NCI-H2029 (cell line): ENCODE measurements around the gene COX4I2.

Experiments
- DNase-seq: peaks from one replicate; lab custom pipeline; 2025; lab: John Stamatoyannopoulos, UW

COX4I2 gene

DNA sequence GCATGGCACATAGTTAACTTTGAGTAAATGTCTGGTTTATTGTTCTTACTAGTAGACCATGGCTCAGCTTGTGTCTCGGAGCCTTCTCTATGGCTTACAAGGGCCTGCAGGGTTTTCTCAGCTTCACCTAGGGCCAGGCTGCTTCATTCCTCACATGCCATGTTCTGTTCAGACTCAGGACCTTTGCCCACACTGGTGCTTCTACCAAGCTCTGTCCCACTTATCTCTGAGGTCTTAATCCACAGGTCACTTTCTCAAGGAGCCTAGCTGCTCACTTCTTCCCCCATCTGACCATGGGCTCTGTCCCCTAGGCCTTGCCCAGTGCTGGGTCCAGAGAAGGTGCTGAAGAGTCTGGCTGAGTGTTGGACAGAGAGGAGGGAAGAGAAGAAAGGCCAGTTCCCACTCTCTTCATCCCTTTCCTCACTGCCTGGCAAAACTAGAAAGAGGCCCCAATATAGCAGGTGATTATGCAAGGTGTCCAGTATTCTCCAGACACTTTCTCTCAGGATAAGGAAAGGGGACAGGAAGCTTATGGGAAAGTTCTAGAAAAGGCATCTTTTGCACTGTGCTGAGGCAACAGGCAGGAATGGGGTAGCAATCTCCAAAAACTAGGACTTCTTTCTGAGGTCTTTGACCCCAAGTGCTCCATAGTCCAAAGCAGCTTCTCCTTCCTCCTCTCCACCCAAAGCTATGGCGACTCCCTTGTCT, 40.0 kb downstream of the COX4I2 start:
- DNase-seq: no peak

DNA sequence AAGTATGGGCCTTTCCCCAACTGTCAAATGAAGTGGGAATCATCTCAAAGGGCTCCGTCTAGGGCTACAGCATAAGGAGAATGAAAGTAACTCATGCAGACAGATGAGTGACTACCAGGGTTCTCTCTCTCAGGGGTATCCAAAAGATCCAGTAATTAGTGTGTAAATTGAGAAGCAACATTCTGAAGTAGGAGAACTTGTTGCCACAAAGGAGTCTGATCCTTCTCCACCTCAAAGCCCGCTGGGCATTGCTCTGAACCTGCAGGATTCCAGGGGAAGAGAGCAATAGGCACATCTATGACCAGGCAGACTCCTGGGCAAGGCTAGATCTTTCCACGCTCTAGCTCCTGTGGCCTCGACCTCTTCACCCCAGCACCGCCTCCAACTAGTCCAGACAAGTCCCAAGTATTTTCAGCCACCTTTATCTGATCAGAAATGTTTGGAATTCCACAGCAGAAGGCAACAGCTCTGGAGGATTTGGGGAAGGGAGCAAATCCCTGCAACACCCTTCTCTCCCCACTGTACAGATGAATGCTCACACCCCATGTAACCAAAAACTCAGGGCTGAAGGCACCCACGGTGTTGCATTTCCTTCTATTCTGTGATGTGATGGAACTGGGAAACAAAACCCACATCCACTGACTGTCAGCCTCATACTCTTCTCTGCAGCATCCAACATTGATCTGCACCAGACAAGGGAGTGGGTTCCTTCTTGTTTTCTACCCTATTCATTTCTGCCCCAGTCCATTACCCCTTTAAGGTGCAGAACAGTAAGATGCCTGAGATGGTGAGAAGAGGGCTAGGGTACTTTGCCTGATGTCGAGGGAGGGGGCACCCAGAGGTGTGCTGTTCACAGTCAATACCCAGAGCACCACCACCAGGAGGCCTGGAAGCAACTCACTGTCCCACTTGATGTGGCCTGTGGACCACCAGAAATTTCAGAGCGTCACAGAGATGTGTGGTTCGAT, 41.0 kb downstream of the COX4I2 start:
- DNase-seq: no peak

DNA sequence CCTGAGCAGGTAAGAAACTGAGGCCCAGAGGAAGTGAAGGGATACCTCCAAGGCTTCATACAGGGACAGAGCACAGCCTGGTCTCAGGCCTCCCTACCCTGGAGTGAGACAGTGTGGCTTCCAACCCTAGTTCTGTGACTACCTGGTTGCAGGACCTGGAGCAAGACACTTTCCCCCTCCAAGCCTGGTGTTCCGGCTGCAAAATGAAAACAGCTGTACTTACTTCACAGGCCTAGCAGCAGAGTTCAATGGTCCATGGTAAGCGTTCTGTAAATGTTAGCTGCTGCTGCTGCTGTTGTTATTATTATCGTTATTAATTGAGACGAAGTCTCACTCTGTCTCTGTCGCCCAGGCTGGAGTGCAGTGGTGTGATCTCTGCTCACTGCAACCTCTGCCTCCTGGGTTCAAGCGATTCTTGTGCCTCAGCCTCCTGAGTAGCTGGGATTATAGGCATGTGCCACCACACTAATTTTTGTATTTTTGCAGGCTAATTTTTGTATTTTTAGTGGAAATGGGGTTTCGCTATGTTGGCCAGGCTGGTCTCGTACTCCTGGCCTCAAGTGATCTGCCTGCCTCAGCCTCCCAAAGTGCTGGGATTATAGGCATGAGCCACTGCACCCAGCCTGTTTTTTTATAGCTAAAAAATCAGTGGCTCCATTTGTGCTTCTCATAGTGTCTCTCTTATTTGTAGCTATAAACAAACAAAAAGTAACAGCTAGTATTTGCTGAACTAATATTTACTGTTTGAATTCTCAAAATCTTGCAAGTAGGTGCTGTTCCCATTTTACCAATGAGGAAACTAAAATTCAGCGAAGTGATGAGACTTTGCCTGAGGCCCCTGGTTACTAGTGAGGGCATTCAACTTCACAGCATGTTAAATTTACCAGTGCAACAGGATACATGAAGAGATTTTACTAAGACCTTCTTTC, 41.9 kb downstream of the COX4I2 start:
- no peak for DNase-seq

DNA sequence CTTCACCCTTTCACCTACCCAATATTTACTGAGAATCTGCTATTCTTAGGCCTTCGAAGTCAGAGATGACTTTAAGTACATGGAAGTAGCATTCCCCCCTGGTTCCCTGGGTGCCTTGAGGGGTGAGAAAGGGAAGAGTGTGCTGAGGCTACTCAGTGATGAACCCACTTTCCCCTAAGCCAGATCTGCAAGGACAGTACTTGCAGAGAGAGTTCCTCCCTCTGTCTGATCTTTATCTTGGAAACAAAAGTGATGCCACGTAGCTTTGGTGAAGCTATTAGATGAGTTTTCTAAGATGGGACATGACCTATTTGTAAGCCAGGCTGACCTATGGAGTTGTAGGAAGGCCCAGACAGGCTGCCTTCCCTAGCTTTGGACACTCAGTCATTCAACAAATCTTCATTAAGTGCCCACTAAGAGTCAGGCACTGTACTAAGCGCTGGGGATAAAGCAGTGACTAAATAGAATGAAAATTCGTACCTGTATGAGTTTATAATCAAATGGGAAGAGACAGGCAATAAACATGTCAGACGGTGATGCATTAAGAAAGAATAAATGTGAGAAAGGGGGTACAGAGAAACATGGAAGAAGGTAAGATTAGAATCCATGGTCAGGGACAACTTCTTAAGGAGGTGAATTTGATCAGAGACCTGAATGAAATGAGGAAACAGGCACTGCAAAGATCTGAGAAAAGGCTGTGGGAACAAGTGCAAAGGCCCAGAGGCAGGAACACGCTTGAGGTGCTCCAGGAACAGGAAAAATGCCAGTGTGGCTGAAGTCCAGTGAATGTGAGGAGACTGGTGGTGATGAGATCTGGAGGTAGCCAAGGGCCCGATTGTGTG, 42.8 kb downstream of the COX4I2 start:
- no peak for DNase-seq

DNA sequence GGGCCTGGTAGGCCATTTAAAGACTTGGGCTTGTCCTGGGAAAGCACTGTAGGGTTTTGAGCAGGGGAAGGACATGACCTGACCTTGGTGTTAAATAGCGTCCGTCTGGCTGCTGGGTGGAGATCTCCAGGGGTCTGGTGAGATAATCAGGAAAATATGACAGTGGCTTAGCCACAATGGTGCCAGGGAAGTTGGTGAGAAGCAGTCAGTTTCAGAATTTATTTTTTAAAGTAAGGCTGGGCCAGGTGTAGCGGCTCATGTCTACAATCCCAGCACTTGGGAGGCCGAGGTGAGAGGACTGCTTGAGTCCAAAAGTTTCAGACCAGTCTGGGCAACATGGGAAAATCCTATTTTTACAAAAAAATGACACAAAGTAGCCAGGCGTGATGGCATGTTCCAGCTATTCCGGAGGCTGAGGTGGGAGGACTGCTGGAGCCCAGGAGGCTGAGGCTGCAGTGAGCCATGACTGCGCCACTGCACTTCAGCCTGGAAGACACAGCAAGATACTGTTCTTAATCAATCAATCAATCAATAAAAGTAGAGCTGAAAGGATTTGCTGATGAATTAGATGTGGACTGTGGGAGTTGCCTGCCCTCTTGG, 43.5 kb downstream of the COX4I2 start:
- no peak for DNase-seq

DNA sequence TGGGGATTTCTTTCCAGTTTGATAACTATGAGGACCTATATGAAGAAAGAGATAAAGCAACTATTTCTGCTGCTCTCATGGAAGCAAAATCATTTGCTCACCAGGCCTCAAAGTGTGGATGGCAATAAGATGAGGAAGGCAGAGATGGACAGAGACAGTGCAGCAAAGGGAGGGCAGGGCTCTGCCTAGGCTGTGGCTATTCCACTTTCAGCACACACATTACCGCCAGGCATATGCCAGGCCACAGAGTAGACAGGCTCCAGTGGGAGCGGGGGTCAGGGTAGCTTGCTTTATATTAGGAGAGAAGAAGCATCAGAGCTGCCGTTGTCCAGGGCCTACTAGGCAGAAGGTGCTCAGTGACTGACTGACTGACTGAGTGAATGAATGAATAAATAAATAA, 44.1 kb downstream of the COX4I2 start:
- no peak for DNase-seq

DNA sequence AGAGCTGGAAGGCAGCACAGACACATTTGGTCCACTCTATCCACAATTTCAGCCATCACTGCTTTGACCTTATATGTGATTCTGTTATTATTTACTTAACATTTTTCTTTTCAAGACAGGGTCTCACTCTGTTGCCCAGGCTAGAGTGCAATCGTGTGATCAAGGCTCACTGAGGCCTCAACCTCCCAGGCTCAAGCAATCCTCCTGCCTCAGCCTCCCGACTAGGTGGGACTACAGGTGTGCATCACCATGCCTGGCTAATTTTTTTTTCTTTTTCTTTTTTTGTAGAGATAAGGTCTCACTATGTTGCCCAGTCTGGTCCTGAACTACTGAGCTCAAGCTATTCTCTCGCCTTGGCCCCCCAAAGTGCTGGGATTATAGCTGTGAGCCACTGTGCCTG, 44.6 kb downstream of the COX4I2 start:
- DNase-seq: no peak

DNA sequence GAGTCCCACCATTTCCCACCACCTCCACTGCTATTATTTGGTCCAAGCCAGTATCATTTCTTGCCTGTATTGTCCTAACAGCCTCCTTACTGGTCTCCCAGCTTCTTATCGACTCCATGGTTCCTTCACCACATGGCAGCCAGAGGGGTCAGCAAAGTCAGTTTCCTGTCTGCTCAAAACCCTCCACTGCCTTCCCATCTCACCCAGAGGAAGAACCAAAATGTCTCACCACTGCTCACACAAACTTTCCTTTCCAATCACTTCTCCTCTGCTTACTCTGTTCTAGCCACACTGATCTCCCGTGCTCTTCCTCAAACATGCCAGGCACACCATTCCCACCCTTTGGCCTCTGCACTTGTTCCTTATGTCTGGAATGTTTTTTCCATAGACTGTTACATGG, 45.2 kb downstream of the COX4I2 start:
- no peak for DNase-seq

DNA sequence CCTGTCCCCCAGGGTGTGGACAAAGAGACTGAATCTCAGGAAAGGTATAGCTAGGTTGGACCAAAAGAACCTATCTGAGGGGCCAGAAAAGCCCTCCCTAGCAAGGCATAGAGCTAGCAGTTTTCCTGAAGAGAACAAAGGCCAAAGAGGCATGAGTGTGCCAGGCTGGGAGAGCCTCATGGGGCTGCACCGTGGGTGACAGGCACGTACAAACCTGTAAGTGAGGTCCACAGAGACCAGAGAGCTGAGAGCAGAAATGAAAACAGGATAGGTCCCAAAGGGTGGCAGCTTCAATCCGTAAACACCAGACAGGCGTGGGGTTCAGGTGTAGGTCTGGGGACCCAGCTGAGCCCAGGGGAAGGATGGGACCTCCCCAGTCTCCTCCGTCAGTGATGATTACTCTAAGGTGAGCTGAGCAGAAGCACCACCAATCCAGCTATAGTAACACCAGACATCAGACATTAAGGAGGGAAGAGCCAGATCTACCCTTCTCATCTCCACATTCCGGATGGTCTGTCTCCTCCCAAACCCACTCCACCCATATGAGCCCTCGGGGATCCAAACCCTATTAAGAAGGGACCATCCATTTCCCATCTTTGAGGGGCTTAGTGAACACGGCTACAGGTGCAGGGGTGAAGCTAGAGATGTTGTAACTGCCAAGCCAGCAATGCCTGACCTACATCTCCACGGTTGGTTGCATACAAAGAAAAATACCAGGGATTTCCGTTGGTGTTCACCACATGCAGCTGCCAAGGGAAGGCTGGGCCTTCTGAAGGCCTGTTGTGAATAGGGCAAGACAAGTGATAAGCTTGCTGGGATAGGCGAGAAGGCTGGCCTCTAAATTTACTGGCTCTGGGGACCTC, 46.7 kb downstream of the COX4I2 start:
- peak; percentile 64 for DNase-seq

DNA sequence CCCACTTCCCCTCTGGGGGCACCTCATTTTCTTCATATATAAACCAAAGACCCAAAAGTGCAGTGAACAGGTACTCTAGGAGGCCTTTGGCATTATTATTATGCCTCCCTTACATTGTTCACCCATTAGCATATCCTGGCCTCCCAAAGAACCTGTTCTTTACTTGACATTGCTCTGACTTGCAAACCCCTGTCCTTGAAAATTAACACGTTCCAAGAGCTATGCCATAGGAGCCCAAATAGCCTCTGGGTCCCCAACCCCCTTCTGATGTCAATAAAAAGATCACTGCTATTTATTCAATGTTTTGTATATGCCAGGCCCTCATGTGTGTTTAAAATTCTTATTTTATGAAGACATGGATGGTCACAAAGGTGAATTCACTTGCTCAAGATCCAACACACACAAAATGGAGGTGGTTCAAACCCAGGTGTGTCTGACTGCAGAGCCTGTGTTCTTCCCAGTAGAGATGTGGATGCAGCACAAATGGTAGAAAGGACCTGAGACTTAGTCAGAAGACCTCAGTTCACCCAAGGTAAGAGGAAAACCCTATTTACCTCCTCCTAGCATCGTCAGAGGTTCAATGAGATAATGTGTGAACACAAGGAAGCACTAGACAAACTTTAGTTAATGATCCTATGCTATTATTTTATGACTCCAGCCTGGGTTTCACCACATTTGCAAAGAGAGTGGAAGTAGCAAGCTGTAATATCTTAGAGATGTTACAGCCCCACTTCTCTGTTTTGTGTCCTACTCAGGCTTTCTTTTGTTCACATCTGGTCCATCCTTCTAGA, 48.3 kb downstream of the COX4I2 start:
- DNase-seq: no peak

DNA sequence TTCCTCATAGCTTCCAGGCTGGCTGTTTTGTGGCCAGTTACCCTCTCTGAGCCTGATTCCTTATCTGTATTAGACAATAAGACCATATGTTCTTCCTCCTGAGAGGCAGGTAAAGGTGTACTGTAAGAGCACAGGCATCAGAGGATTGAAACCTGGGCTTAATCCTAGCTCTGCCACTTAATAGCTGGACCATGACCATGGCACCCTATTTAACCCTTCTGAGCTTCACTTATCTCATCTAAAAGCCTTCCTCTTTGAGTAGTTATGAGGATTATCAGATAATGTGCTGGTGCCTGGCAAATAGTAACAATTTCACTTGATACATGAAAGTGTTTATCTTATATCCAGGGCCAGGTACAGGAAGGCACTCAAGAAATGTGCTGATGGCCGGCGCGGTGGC, 50.1 kb downstream of the COX4I2 start:
- no peak for DNase-seq

DNA sequence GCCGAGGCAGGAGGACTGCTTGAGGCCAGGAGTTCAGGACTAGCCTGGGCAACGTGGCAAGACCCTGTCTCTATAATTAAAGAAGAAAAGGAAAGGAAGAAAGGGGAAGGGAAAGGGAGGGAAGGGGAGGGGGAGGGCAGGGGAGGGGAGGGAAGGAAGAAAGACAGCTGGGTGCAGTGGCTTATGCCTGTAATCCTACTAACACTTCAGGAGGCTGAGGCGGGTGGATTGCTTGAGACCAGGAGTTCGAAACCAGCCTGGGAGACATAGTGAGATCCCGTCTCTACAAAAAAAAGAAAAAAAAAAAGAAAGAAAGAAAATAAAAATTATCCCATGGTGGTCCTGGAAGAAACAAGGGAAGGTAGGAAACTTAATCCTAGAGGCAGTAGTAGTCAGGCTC, 51.4 kb downstream of the COX4I2 start:
- no peak for DNase-seq

DNA sequence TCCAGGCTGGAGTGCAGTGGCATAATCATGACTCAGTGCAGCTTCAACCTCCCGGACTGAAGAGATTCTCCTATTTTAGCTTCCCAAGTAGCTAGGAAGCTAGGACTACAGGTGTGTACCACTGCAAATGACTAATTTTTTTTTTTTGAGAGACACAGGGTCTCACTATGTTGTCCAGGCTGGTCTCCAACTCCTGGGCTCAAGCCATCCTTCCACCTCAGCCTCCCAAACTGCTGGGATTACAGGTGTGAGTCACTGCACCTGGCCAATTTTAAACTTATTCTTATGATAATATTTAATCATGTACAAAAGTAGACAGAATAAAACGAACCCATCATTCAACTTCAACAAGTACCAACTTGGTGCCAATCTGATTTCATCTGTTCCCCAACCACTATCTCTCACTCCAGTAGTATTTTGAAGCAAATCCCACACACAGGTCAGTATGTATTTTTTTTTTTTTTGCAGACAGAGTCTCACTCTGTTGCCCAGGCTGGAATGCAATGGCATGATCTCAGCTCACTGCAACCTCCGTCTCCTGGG, 52.5 kb downstream of the COX4I2 start:
- DNase-seq: no peak

DNA sequence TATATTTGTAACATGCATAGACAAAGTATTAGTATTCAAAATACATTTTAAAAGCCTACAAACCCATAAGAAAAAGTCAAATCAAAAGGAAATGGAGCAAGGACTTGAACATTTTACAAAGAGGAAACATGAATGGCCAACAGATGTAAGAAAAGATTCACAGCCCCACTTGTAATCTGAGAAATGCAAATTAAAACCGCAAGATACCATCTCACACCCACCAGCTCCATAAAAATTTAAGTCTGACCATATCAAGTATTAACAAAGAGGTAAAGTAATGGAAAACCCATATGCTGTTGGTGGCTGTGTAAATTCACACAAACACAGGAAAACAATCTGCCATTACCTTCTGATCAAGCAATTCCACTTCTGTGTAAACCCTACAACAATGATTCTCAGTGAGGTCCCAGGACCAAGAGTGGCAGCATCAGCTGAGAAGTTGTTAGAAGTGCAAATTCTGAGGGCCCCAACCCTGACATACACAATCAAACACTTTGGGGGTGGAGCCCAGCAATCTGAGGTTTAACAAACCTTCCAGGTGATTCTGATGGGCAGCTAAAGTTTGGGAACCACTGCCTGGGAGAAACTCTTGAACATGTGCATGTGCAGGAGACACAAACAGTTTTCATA, 54.0 kb downstream of the COX4I2 start:
- DNase-seq: no peak

DNA sequence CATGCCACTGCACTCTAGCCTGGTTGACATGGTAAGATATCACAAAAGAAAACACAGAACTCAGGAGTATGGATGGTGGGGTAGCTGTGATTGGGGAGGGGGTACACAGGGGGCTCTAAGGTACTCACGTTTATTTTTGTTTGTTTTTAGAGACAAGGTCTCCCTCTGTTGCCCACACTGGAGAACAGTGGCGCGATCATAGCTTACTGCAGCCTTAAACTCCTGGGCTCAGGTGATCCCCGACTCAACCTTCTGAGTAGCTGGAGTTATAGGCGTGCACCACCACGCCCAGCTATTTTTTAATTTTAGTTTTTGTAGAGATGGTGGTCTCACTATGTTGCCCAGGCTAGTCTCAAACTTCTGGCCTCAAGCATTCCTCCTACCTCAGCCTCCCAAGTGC, 55.7 kb downstream of the COX4I2 start:
- DNase-seq: no peak

DNA sequence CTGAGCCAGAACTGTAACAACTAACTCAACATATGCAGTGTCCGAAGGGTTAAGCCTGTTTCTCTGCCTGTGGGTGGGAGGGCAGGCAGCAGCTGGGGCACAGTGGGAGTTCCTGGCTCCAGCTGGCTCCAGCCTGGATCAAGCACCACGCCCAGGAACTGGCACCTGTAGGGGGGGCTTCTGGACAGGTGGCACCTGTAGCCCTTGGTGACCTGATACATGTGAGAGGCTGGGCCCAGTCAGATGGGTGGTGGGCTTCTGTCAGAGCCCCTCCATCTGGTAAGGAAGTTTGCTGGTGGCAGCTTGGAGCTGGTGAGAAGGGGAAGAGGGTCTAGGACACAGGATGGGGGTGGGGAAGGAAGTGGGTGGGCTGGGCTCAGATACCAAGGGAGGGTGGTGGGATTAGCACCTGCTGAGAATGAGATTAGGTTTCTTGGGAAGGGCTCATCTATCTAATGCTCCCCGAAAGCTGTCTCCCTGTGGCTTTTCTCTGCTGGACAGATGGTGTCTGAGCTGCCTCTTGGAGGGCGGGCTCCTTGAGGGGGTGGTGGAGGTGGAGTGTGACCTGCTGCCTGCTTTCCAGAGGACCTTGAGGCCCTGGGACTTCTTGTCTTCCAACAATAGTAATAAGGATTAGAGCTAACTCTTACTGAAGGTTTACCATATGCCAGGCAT, 56.4 kb downstream of the COX4I2 start:
- DNase-seq: peak; percentile 20
